CD4-positive, alpha-beta T cell treated with Interleukin-1 beta for 1 hour (primary cell): ENCODE measurements around the gene WBP2.

ENCODE experiments used
- DNase-seq, 2 donors: peaks; one replicate each; pipeline ENCODE4 v3.0.0-alpha.2; 2020 to 2022

Gene WBP2

DNA sequence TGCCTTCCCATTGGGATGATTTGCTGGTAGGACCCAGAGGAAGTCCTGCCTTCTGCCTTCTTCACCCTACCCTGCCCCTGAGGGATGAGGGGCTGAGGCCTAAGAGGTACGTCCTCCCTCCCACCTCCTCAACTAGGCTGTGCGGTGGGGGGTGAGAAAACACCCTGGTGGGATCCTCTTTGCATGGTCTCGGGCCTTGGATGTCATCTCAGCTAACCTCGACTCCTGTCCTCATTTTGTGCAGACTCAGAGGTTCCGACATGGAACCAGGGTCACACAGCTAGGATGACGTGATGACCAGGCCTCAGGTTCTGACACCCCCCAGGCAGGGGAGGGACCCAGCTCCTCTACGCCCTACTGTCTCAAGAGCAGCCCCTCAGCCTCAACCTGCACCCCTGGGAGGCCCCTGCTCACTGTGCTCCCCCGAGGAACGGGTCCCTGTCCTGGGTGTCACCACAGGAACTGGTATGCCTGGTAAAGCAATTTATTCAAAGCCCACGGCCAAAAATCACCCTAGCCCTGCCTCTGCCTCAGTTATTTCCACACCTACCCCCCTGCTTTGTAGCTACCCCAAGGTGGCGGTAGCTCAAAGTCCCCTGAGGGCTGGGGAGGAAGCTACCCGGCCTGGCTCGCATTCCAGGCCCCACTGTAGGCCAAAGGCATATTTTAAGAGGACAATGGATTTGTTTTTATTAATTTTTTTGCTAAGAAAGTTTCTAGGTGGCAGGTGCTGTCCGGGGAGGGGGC lies 28.4 kb downstream of the WBP2 start:
- no peak for DNase-seq

- DNase-seq, result no peak
Observed at GRCh38 chr17:75825748-75826370, 29.3 kb downstream of the WBP2 start.

DNA sequence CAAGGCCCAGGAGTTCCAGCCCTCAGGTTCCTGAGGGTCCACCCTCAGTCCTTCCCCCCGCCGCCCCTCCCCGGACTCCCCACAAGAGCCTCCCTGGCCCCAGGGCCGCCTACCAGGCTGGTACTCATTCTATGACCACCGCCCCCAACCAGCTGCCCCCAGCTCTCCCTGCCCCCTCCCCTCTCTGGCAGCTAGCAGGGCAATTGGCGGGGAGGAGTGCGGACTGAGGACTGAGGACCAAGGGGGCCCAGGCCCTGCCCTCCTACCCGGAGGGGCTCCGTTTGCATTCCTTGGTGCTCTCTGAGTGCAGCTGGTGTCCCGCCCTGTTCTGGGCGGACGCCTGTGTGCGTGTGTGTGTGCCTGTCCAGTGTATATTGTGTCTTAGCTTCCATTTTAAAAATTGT lies 30.0 kb downstream of the WBP2 start:
- no peak for DNase-seq

GRCh38 chr17:75824666-75825065 lies 30.5 kb downstream of the WBP2 start:
- no peak for DNase-seq

- no peak for DNase-seq
Observed at GRCh38 chr17:75824050-75824552, 31.0 kb downstream of the WBP2 start.

- DNase-seq, result no peak
Observed at GRCh38 chr17:75823257-75824041, 31.7 kb downstream of the WBP2 start.

DNA sequence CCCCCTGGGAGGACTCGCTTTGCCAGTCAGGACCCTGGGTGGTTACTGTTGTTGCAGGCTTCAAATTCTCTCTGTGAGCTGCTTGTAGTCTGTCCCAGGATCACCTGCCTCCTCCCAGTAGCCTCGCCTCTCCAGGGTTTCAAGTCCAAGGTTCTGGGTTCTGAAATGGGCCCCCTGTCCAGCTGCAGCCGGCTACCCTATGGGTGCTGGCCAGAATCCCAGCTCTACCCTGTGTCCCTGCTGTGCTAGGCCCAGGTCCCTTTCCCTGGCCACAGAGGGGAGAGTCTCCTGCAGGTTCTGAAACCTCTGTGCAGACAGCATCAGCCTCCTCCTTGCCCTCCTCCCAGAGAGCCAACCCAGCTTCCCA lies 32.4 kb downstream of the WBP2 start:
- DNase-seq, result no peak

- peak; percentile 31 to 36 for DNase-seq
Observed at GRCh38 chr17:75822119-75822799, 32.9 kb downstream of the WBP2 start.

- DNase-seq, result no peak
Observed at GRCh38 chr17:75821552-75821951, 33.6 kb downstream of the WBP2 start.

DNA sequence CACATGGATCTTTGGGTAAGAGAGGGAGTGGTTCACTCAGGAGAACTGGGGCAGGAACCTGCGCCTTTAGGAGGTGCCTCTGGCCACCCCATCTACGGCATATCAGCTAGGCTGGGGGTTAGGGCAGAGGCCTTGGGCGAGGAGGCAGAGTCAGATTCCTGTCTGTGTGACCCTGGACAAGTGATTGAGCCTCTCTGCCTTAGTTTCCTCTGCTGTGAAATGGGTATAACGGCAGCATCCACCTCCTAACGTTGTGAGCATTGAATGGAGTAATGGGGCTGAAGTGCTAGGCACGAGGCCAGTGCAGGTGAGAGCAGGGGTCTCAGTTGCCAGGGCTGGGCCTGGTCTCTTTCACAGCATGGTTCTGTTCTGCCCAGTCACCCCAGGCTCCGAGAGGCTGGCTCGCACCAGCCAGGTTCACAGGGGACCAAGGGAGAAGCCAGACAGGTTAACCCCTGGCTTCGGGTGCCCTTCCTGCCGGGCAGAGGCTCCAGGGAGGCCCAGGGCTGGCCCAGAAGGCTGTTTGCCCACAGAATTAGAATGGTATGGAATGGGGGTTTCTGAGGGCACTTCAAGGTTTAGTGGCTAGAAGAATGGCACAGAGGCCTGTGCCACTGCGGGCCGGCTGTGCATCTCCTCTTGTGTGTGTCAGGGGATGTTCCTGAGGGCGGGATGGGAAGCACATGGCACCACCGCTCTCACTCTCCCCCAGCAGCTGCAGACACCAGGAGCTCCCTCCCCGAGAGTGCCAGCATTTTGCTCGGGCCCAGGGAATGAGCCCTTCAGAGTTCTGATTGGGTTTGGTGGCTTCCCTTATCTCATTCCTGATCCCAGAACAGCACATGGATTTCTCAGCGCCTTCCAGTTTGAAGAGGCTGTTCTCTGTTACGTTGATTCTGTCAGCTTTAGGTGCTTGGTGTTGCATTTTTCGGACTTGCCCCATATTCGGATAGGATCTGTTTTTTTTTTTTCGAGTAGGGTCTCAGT lies 34.7 kb downstream of the WBP2 start:
- DNase-seq, result no peak

- DNase-seq, result no peak
Observed at GRCh38 chr17:75819678-75820077, 35.5 kb downstream of the WBP2 start.

- DNase-seq, result no peak
Observed at GRCh38 chr17:75819116-75819515, 36.0 kb downstream of the WBP2 start.

DNA sequence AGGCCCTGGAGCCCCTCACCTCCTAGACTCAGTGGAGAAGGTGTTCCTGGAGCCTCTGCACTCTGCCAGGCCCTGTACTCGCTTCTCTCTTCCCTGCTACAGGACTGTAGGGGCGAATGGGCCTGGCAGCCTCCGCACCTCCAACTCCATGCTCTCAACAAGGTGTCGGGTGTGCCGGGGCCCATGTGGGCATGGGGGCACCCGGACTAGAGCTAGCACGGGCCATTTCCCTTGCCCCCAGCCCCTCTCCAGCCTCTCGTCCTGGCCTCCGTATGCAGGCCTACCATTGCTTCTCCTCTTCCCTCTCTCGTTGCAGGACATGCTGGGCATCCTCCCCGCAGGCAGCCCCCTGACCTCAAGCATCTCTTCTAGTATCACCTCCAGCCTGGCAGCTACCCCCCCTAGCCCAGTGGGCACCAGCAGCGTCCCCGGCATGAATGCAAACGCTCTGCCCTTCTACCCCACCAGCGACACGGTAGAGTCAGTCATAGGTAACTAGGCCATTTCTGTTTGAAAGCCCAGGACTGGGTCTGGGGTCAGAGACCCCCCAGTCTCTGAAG lies 36.7 kb downstream of the WBP2 start:
- no peak for DNase-seq

DNA sequence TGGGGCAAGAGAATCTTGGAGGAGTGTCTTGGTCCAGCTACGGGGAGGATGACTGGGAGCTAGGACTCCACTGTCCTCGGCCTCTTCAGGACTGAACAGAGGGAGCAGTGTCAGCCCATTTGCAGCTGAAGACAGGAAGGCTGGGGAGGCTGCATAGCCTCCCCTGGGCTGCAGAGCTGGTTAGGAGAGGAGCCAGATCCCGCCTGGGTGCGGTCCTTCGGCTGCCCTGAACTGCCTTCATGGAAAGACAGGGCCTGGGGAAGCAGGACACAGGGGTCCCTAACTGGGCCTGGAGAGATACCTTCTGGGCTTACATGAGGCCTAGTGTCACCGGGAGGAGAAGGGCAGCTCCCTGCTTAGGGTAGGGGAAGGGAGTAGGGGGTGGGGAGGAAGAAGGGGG lies 37.6 kb downstream of the WBP2 start:
- DNase-seq, result no peak

- no peak for DNase-seq
Observed at GRCh38 chr17:75816693-75817092, 38.4 kb downstream of the WBP2 start.

DNA sequence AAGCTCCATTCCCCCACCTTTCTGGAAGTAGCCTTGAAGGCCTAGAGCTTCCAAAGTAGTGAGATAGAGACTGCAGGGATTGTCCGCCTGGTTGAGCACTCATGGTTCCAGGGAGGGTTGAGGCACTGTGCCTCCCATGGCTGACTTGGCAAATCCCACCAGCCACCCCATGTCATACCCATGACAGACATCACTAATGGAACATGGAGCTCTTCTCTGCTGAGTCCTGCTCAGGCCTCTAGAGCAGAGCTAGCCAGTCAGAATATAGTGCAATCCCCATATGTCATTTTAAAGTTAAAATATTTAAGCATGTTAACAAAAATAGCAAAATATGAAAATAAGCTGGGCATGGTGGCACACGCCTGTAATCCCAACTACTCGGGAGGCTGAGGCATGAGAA lies 39.7 kb downstream of the WBP2 start:
- DNase-seq, result no peak

GRCh38 chr17:75814900-75815373 lies 40.2 kb downstream of the WBP2 start:
- DNase-seq, result no peak

DNA sequence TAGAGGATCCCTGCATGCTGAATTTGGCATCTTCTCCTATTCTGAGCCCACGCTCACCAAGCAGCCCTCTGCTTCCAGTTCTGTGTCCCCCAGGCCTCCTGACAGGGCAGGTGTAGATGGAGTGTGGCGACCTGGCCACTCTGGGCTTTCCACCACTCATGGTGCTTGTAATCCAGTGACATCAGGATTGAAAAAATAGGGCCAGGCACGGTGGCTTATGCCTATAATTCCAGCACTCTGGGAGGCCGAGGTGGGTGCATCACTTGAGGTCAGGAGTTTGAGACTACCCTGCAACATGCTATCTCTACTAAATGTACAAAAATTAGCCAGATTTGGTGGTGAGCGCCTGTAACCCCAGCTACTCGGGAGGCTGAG lies 41.1 kb downstream of the WBP2 start:
- no peak for DNase-seq

DNA sequence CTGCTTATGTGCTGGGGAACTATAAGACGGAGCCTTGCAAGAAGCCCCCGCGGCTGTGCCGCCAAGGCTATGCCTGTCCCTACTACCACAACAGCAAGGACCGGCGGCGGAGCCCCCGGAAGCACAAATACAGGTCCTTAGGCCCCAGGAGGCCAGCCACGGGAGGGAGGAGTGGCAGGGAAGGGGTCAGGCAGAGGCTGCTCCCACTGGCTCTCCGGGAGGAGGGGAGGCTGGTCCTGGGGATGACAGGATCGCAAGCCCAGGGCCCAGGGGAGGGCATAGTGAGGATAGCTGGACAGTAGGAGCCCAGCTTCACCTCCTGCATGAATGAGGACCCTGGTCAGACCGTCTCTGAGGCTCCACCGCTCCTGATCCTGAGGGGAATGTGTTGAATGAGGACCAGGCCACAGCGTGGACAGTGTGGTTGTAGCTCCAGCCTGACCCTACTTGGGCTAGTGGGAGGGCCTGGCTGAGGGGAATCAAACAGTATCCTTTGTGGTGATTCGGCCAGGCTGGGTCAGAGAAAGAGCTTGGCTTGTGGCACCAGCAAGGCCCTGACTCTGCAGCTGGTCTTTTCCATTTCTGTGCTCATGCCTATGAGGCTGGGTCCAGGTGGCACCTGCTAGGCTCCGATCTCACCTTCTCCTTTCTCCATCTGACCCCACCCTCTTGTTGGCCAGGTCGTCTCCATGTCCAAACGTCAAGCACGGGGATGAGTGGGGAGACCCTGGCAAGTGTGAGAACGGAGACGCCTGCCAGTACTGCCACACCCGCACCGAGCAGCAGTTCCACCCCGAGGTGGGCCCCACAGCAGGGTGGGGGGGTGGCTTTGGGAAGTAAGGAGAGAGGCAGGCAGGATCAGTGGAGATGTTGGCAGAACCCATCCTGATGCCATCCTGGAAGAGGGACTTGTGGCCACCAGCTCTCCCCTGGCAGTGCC lies 41.8 kb downstream of the WBP2 start:
- no peak for DNase-seq
